NCI-H526 treated with DMSO at 0.1 percent for 48 hours (cell line): ENCODE results near the gene RYR3.
"Not testable (repeated sequence)": the region's sequence is repeated elsewhere in the genome, so short reads cannot be mapped to it uniquely, and the experiment has no call there.

ENCODE experiments used
- DNase-seq: peaks from one replicate; lab custom pipeline; 2025; lab: John Stamatoyannopoulos, UW

RYR3 gene

DNA sequence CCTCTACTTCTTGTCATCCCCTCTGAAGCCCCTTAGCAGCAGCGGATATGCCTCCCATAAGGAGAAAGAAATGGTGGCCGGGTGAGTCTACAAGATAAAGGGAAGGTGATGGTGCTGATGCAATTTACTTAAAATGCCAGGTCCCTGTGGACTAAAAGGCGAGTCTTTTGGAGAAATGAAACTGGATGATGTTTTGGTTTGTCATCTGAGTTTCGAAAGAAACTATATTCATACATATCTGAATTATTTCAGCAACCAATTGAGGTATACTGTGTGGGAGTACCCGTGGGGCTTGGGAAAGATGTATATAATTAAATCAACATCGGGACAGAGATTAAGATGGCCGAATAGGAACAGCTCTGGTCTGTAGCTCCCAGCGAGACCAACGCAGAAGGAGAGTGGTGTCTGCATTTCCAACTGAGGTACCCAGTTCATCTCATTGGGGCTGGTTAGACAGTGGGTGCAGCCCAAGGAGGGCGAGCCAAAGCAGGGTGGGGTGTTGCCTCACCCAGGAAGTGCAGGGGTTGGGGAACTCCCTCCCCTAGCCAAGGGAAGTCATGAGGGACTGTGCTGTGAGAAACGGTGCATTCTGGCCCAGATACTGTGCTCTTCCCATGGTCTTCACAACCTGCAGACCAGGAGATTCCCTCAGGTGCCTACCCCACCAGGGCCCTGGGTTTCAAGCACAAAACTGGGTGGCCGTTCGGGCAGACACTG, 446.9 kb downstream of the RYR3 start:
- DNase-seq, result no peak

DNA sequence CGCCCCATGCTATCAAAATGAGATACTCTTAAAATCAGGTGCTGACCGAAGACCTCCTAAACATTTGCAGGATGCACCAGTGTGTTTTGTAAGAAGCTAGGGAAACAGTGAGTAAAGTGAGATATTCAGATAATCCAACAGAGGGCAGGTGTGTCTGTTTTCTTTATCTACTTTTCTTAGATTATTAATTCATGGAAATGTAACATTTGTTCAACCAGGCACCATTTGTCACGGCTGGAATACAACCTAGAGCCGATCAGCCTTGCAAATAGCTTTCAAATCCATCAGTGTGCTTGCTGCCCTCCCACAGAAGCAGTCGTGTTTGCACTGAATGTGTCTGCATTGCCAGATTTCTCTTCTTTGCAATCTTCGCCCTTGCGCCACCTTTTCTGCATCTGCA, 455.6 kb downstream of the RYR3 start:
- DNase-seq, result no peak

DNA sequence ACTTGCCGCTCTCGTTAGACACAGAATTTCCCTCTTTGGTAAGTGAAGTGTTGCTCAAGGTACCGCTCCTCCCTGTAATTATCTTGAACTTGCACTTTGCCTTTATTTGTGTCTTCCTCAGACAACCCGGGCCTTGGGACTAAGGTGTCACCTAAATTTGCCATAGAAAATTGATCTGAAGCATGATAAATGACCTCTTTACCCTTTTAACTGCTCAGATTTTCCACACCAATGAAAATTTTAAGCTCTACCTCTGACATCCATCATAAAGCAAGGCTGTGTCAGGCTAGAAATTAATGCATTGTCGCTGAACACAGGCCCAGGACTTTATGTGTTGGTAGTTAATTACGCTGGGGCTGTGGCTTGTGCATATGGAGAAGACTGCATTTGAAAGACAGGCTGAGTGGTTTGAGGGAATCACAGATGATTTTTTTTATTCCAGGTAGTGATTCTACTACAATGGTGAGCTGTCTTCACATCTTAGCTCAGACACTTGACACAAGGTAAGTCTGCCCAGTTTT, 458.0 kb downstream of the RYR3 start:
- no peak for DNase-seq

DNA sequence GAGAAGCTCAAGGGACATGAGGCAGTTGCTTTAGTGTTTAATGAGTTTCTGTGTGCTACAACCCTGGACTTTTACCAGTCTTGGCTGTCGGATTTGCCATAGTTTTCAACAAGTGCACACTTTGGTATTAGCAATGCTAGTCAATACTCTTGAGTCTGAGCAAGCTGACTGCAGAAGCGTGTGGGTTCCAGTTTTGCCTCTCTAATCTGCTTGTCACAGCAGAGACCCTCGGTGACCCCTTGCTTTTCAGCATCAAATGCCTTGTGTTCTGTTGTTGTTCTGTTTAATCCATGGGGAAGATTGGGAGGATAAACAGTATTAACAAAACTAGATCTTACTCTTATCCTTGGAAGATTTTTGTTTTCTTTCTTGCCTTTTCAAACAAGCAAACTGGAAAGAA, 463.2 kb downstream of the RYR3 start:
- no peak for DNase-seq

- no peak for DNase-seq
These were observed 468.1 kb downstream of the RYR3 start for GRCh38 chr15:33778852-33779251.

DNA sequence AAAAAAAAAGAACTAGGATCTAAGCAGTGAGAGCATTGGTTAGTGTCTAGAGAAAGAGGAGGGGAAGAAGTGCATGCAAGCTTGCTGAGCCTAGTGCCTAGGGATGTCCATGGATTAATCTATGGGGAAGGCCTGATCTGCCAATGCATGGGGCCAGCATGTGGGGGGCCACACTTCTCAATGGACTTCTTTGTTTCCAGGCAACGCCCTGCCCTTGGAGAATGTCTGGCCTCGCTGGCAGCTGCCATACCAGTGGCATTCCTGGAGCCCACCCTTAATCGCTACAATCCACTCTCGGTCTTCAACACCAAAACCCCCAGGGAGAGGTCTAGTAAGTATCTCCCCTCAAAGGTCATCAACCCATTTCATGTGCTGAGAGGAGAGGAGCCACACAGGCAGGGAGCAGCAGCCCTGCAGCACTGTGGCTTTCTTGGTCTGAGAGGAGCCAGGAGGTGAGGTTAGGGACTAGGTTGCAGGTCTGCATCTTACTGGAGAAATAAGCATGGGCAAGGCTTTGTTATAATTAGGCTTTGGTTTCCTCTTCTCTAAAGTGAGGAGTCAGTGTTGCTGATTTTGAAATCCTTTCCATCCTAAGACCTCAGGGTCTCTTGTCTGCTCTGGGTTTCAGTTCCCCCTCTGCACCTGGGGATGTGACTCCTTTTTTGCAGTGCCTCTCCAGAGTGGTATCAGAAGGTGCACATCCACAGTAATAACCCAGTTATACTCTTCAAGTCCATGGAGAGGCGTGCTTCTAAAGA, 469.4 kb downstream of the RYR3 start:
- no peak for DNase-seq

DNA sequence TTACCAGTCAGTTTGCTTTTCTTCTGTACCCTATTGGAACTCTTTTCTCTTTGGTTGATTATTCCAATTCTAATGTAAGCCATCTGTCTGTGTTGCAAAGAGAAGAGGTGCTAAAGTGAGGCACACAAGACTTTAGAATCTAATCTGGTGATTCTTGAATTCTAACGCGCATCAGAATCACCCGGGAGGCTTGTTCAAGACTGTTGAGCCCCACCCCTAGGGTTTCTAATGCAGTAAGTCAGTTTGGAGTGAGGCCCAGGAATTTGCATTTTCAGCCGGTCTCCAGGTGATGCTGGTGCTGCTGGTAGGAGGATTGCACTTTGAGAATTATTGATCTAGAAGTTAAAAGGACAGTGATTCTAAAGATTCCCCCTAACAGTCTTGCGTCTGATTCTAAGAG, 472.2 kb downstream of the RYR3 start:
- DNase-seq, result no peak

DNA sequence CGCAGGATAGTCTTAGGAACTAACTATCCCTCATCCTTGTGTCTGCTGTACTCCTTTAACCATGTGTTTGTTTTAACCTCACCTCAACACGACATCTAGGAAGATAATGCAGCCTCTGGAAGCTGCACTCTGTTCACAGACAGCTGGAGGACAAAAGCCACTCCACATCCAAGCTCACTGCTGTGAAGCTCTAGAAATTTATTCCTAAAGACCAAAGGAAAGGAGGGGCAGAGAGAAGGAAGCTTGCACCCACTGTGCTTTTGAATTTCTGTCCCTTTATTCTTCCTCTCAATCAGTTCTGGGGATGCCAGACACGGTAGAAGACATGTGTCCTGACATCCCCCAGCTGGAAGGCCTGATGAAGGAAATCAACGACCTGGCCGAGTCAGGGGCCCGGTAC, 474.6 kb downstream of the RYR3 start:
- DNase-seq, result no peak

DNA sequence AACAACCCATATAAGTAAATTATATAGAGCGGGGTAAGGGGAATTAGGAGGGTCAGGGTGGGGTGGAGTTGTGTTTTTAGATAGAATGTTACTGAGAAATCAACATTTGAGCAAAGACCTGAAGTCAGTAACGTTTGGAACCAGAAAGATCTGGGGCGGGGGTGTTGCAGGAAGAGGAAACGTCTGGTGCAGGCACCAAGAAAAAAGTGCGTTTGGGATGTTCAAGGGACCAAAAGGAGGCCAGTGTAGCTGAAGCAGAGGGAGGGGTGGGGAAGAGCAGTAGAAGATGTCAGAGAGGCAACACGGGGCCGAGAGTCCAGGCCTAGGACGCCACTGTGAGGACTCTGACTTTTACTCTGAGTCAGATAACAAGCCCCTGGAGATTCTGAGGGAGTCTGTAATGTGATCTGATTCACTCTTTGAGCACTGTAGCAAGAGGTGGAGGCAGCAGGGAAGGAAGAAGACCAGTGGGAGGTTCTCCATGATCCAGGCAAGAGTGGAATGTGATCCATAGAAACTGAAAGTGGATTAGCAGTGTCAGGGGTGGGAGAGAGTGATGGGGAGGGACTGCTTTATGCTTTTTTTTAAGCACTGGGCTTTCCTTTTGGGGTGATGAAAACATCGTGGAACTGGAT, 478.3 kb downstream of the RYR3 start:
- DNase-seq, result no peak

DNA sequence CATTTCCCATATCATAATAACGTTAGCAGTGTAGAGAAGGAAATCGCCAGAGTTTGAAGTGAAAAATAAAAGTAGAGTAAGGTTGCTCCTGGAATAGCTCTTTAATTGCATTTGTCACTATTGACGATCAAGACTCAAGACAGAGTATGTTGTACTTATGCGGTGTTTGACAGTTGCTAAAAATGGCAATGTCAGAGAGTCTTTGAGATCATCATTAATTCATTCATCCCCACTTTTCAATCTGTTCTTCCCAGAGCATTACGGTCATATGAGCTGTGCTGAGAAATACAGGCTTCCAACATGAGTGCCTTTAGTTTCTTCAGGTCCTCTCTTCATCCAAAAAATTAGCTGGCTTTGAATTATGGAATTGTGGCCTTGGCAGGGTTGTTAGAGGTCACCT, 483.7 kb downstream of the RYR3 start:
- DNase-seq, result no peak

GRCh38 chr15:33795070-33795469, 484.3 kb downstream of the RYR3 start:
- DNase-seq, result no peak

- no peak for DNase-seq
These were observed 486.9 kb downstream of the RYR3 start for GRCh38 chr15:33797651-33798050.

- DNase-seq, result no peak
These were observed 491.2 kb downstream of the RYR3 start for GRCh38 chr15:33801954-33802353.

- DNase-seq, result no peak
These were observed 496.9 kb downstream of the RYR3 start for GRCh38 chr15:33807665-33808064.

- no peak for DNase-seq
These were observed 498.1 kb downstream of the RYR3 start for GRCh38 chr15:33808720-33809457.

GRCh38 chr15:33810073-33810595, 499.4 kb downstream of the RYR3 start:
- no peak for DNase-seq

- no peak for DNase-seq
These were observed 500.0 kb downstream of the RYR3 start for GRCh38 chr15:33810806-33811205.

- DNase-seq, result no peak
These were observed 503.1 kb downstream of the RYR3 start for GRCh38 chr15:33813891-33814290.

GRCh38 chr15:33819499-33819898, 508.7 kb downstream of the RYR3 start:
- not testable (repeated sequence) for DNase-seq

DNA sequence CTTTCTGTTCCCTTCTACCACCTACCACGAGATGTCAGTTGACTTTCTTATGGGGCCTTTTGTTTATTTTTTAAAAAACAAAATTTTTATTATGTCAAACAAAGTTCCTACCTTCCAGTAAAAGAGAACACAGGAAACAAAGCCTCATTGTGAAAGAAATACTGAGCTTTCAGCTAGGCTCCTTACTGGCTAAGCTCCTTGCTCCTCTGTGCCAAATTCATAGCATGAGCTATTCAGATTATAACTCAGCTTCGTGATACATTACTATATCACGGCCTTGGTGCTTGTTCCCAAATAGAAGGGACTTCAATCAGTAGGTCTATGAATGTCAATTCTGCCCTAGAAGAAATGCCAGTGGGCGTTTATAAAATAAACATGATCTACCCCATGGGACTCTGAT, 511.7 kb downstream of the RYR3 start:
- DNase-seq, result no peak

GRCh38 chr15:33823119-33823518, 512.4 kb downstream of the RYR3 start:
- DNase-seq, result no peak

DNA sequence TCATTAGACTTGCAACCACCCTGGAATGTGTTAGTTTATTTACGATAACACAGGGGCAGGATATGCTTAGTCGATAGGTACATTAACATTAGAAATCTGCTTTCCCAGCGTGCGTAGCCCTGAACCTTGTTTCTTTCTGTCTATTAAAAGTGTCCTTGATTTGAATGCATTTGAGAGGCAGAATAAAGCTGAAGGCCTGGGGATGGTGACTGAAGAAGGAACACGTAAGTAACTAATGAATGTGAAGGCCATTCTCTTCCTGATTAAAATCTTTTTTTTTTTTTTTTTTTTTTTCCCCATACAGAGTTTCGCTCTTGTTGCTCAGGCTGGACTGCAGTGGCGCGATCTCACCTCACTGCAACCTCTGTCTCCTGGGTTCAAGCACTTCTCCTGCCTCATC, 514.7 kb downstream of the RYR3 start:
- no peak for DNase-seq
